HepG2 (cell line): ENCODE results near the gene C1orf141. TPM values are rescaled to one million over a fixed set of nuclear protein-coding genes. Genes with fewer than 3 reads are reported as not detected.

Experiments used
- ATF5 ChIP-seq: sonication (generic); formaldehyde crosslinking; IDR thresholded peaks from 2 replicates; pipeline ENCODE4 v1.4.0; 2020; ENCODE audit warnings: mild to moderate bottlenecking, low read depth, missing genetic modification reagents
- DMAP1 ChIP-seq: IDR thresholded peaks from 2 replicates; pipeline ENCODE4 v1.6.1; 2016
- HOXA5 ChIP-seq: sonication (generic); formaldehyde crosslinking; IDR thresholded peaks from 2 replicates; pipeline ENCODE4 v1.4.0; 2020; ENCODE audit warnings: missing genetic modification reagents
- MTA3 ChIP-seq: sonication (generic); formaldehyde crosslinking; IDR thresholded peaks from 2 replicates; pipeline ENCODE4 v1.4.0; 2020; ENCODE audit warnings: missing genetic modification reagents
- NFKBIZ ChIP-seq: IDR thresholded peaks from 2 replicates; pipeline ENCODE4 v1.6.1; 2018; ENCODE audit warnings: missing genetic modification reagents, missing compliant biosample characterization
- PHB2 ChIP-seq: fragments of 450-650 bp; IDR thresholded peaks from 2 replicates; pipeline ENCODE4 v1.6.1; 2018; ENCODE audit not compliant: partially characterized antibody
- RFXAP ChIP-seq: sonication (generic); formaldehyde crosslinking; IDR thresholded peaks from 2 replicates; pipeline ENCODE4 v1.4.0; 2020; ENCODE audit warnings: missing genetic modification reagents, borderline replicate concordance
- SNAI1 ChIP-seq: sonication (generic); formaldehyde crosslinking; IDR thresholded peaks from 2 replicates; pipeline ENCODE4 v1.5.0; 2020; ENCODE audit warnings: mild to moderate bottlenecking, missing genetic modification reagents, borderline replicate concordance
- SNAPC2 ChIP-seq: sonication (generic); formaldehyde crosslinking; IDR thresholded peaks from 2 replicates; pipeline ENCODE4 v1.8.1; 2022; ENCODE audit warnings: mild to moderate bottlenecking, missing genetic modification reagents
- ZBTB46 ChIP-seq: sonication (generic); formaldehyde crosslinking; IDR thresholded peaks from 2 replicates; pipeline ENCODE4 v1.4.0; 2020; ENCODE audit warnings: mild to moderate bottlenecking, missing genetic modification reagents, borderline replicate concordance
- ZFP37 ChIP-seq: sonication (generic); formaldehyde crosslinking; IDR thresholded peaks from 2 replicates; pipeline ENCODE4 v1.4.0; 2020; ENCODE audit warnings: missing genetic modification reagents, borderline replicate concordance
- ZNF280D ChIP-seq: sonication (generic); formaldehyde crosslinking; IDR thresholded peaks from 2 replicates; pipeline ENCODE4 v1.5.1; 2020; ENCODE audit warnings: mild to moderate bottlenecking, missing genetic modification reagents
- ZNF558 ChIP-seq: sonication (generic); formaldehyde crosslinking; IDR thresholded peaks from 2 replicates; pipeline ENCODE4 v1.9.0; 2022; ENCODE audit warnings: mild to moderate bottlenecking, missing genetic modification reagents, borderline replicate concordance
- ZNF609 ChIP-seq: sonication (generic); formaldehyde crosslinking; IDR thresholded peaks from 2 replicates; pipeline ENCODE4 v1.4.0; 2020; ENCODE audit warnings: mild to moderate bottlenecking, missing genetic modification reagents, borderline replicate concordance
- ZNF772 ChIP-seq: sonication (generic); formaldehyde crosslinking; IDR thresholded peaks from 2 replicates; pipeline ENCODE4 v1.5.0; 2020; ENCODE audit warnings: mild to moderate bottlenecking, missing genetic modification reagents
- ZNF850 ChIP-seq: sonication (generic); formaldehyde crosslinking; conservative IDR thresholded peaks from 2 replicates; pipeline ENCODE4 v1.9.0; 2021; ENCODE audit warnings: mild to moderate bottlenecking, missing genetic modification reagents
- ZNF891 ChIP-seq: sonication (generic); formaldehyde crosslinking; IDR thresholded peaks from 2 replicates; pipeline ENCODE4 v1.5.0; 2020; ENCODE audit warnings: mild to moderate bottlenecking, missing genetic modification reagents
- polyA plus RNA-seq, 8 experiments: library from polyadenylated mRNA; depleted of rRNA in 3 of 8; stranded (reverse) in 7 of 8; unstranded in 1 of 8; fragments of >200 nt; fragmentation: Illumina TruSeq in 4 of 8; extraction: Trizol in 4 of 8; gene quantifications; 2 replicates each; pipeline versions ENCODE4 v1.2.1 to v1.2.3, GENCODE V29; 2011 to 2016; ENCODE audit warnings: low read depth in 4 of 8, missing spikeins in 1 of 8, mixed read lengths in 1 of 8; ENCODE audit not compliant: insufficient read depth in 1 of 8
- total RNA-seq, 5 experiments: library from RNA; depleted of rRNA; stranded (reverse); fragments of >200 nt; fragmentation: Illumina TruSeq; extraction: Trizol; gene quantifications; 2 replicates each; pipeline ENCODE4 v1.2.3, GENCODE V29; 2016; ENCODE audit warnings: low read depth in 1 of 5

The C1orf141 gene
- total and polyA plus RNA-seq, 2 of the 13 experiments (the other 11 are each of a cell fraction or from before 2014, with no cell fraction given): not detected

GRCh38 chr1:67053785-67054772 is 80.7 kb downstream of the C1orf141 start, which contains the start of gene SLC35D1 (continued):
- TF ChIP-seq ZNF280D (CRISPR knock-in tag) (0 out of 2 replicates have a peak, but pooled peaks have one; percentile 57), ZNF609 (CRISPR knock-in tag) (peak; percentile 64; the same call in 1 of the 2 replicates), RFXAP (CRISPR knock-in tag) (no peak; the same call in 1 of the 2 replicates), ZBTB46 (CRISPR knock-in tag) (peak; percentile 99; the same call in 1 of the 2 replicates), ATF5 (CRISPR knock-in tag) (peak; percentile 37; the same call in 1 of the 2 replicates), SNAI1 (no peak), ZNF558 (CRISPR knock-in tag) (peak; percentile 15; the same call in 1 of the 2 replicates), PHB2 (no peak), ZNF850 (CRISPR knock-in tag) (no peak), DMAP1 (peak; percentile 86), ZFP37 (CRISPR knock-in tag) (no peak), HOXA5 (CRISPR knock-in tag) (peak; percentile 55), MTA3 (0 out of 2 replicates have a peak, but pooled peaks have one; percentile 15), ZNF891 (CRISPR knock-in tag) (peak; percentile 70; the same call in 1 of the 2 replicates), ZNF772 (peak; percentile 94), SNAPC2 (CRISPR knock-in tag) (no peak), NFKBIZ (CRISPR knock-in tag) (no peak)
